Measurements from ENCODE around the gene REPS1. TPM values are rescaled to one million over a fixed set of nuclear protein-coding genes. Genes with fewer than 3 reads are reported as not detected.

REPS1 gene
- total and polyA plus RNA-seq, 7 donors, result 13.0 to 23.9 (median 17.2) TPM

GRCh38 chr6:139019722-139020121, 31.7 kb upstream of the REPS1 start:
- TF ChIP-seq, protein P1, sequence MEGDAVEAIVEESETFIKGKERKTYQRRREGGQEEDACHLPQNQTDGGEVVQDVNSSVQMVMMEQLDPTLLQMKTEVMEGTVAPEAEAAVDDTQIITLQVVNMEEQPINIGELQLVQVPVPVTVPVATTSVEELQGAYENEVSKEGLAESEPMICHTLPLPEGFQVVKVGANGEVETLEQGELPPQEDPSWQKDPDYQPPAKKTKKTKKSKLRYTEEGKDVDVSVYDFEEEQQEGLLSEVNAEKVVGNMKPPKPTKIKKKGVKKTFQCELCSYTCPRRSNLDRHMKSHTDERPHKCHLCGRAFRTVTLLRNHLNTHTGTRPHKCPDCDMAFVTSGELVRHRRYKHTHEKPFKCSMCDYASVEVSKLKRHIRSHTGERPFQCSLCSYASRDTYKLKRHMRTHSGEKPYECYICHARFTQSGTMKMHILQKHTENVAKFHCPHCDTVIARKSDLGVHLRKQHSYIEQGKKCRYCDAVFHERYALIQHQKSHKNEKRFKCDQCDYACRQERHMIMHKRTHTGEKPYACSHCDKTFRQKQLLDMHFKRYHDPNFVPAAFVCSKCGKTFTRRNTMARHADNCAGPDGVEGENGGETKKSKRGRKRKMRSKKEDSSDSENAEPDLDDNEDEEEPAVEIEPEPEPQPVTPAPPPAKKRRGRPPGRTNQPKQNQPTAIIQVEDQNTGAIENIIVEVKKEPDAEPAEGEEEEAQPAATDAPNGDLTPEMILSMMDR (IDR thresholded peaks at IDR 0.05), result no peak
- no peak for DNase-seq
- intact Hi-C loops (cut with DNase I), result no loop called here
- Histone ChIP-seq H3K4me3 (no peak overlapping the region), H3K4me1 (no peaks in the 10 kb centered on the region), H3K36me3 (ENCODE audit: insufficient read depth in 1 of 2, low read depth in 1 of 2) (no peaks in the 10 kb centered on the region), H3K9me3 (no peaks in the 10 kb centered on the region), H3K27ac (no peak overlapping the region), H3K27me3 (ENCODE audit: insufficient read depth in 3 of 3, low read length in 2 of 3) (no peaks in the 10 kb centered on the region)
- no peak for ATAC-seq
- WGBS, 3 donors, result 96 to 97% (median 96%) methylated on average over 2 of the region's 2 CpGs

- no peaks in the 10 kb centered on the region for H3K4me1 ChIP-seq
- WGBS, 3 donors, result 29 to 57% (median 34%) methylated on average over 3 of the region's 3 CpGs
- ATAC-seq (peak in 1 of 4 donors; percentile 41), DNase-seq (no peak)
- no peaks in the 10 kb centered on the region for H3K27me3 ChIP-seq (ENCODE audit: insufficient read depth in 3 of 3, low read length in 2 of 3)
- H3K9me3 ChIP-seq, result no peaks in the 10 kb centered on the region
- no peak overlapping the region for H3K4me3 ChIP-seq
- intact Hi-C loops (cut with DNase I), result no loop called here
- no peaks in the 10 kb centered on the region for H3K36me3 ChIP-seq (ENCODE audit: insufficient read depth in 1 of 2, low read depth in 1 of 2)
- H3K27ac ChIP-seq, result no peak overlapping the region
- TF ChIP-seq, protein P1 (IDR thresholded peaks at IDR 0.05), result no peak
Observed at GRCh38 chr6:139017227-139017626, 29.2 kb upstream of the REPS1 start.

GRCh38 chr6:139016337-139017213, 28.5 kb upstream of the REPS1 start:
- intact Hi-C loops (cut with DNase I), result no loop called here
- Histone ChIP-seq H3K27me3 (ENCODE audit: insufficient read depth in 3 of 3, low read length in 2 of 3) (no peaks in the 10 kb centered on the region), H3K4me1 (no peaks in the 10 kb centered on the region), H3K27ac (no peak overlapping the region), H3K4me3 (no peak overlapping the region), H3K9me3 (no peaks in the 10 kb centered on the region), H3K36me3 (ENCODE audit: insufficient read depth in 1 of 2, low read depth in 1 of 2) (no peaks in the 10 kb centered on the region)
- no peak for DNase-seq
- 59 to 75% (median 63%) methylated on average over 7 of the region's 7 CpGs for WGBS, 3 donors
- no peak for ATAC-seq
- TF ChIP-seq, protein P1 (IDR thresholded peaks at IDR 0.05), result no peak

GRCh38 chr6:139014945-139015344, 26.9 kb upstream of the REPS1 start:
- 56 to 69% (median 65%) methylated on average over 3 of the region's 3 CpGs for WGBS, 3 donors

More at GRCh38 chr6:139014945-139015344, 26.9 kb upstream of the REPS1 start:
- no peaks in the 10 kb centered on the region for H3K27me3 ChIP-seq (ENCODE audit: insufficient read depth in 3 of 3, low read length in 2 of 3)
- H3K4me3 ChIP-seq, result no peak overlapping the region
- TF ChIP-seq, protein P1 (IDR thresholded peaks at IDR 0.05), result no peak
- no peaks in the 10 kb centered on the region for H3K9me3 ChIP-seq
- ATAC-seq (no peak), DNase-seq (no peak)
- H3K36me3 ChIP-seq (ENCODE audit: insufficient read depth in 1 of 2, low read depth in 1 of 2), result no peaks in the 10 kb centered on the region
- no peak overlapping the region for H3K27ac ChIP-seq
- no peaks in the 10 kb centered on the region for H3K4me1 ChIP-seq
- intact Hi-C loops (cut with DNase I), result no loop called here
